Fibroblast of lung (primary cell): ENCODE results near the gene UNCX. TPM values are rescaled to one million over a fixed set of nuclear protein-coding genes. Genes with fewer than 3 reads are reported as not detected.

ENCODE experiments used
- DNase-seq, 2 donors: peaks; one replicate each; pipeline versions ENCODE4 v3.0.0 to v3.0.0-alpha.2; 2010; ENCODE audit warnings: low read depth in 2 of 2
- H2AFZ ChIP-seq: 2 replicates; pipeline ENCODE4 v1.5.1; 2012; ENCODE audit warnings: low read length, control low read depth, inconsistent platforms
- H3K27ac ChIP-seq: 2 replicates; pipeline ENCODE4 v1.5.1; 2011; ENCODE audit warnings: low read length, control low read depth; ENCODE audit not compliant: insufficient read depth
- H3K27me3 ChIP-seq: 2 replicates; pipeline ENCODE4 v1.5.1; 2011; ENCODE audit warnings: mild to moderate bottlenecking, low read length; ENCODE audit not compliant: control insufficient read depth, insufficient read depth
- H3K36me3 ChIP-seq: 2 replicates; pipeline ENCODE4 v1.5.1; 2011; ENCODE audit warnings: low read length; ENCODE audit not compliant: control insufficient read depth, insufficient read depth
- H3K4me1 ChIP-seq: 2 replicates; pipeline ENCODE4 v1.5.1; 2011; ENCODE audit warnings: low read length; ENCODE audit not compliant: control insufficient read depth, insufficient read depth; ENCODE audit errors: extremely low read depth
- H3K4me2 ChIP-seq: 2 replicates; pipeline ENCODE4 v1.5.1; 2011; ENCODE audit warnings: low read length, control low read depth; ENCODE audit not compliant: insufficient read depth; ENCODE audit errors: extremely low read depth
- H3K4me3 ChIP-seq, 4 experiments: fragments of 200-600 bp in 1 of 4; sonication (generic) in 1 of 4; replicated peaks in 1 of 4; 2 replicates each; pipeline ENCODE4 v1.5.1; 2011 to 2016; ENCODE audit warnings: low read length in 4 of 4, low read depth in 3 of 4, mild to moderate bottlenecking in 3 of 4, control low read depth in 2 of 4, inconsistent platforms in 1 of 4, mixed read lengths in 1 of 4; ENCODE audit not compliant: insufficient read depth in 1 of 4; ENCODE audit errors: control extremely low read depth in 1 of 4
- H3K79me2 ChIP-seq: 2 replicates; pipeline ENCODE4 v1.5.1; 2012; ENCODE audit warnings: mild to moderate bottlenecking, low read length, inconsistent platforms; ENCODE audit not compliant: control insufficient read depth, insufficient read depth
- H3K9ac ChIP-seq: 2 replicates; pipeline ENCODE4 v1.5.1; 2011; ENCODE audit warnings: mild to moderate bottlenecking, low read length, control low read depth; ENCODE audit not compliant: insufficient read depth
- H3K9me3 ChIP-seq: 2 replicates; pipeline ENCODE4 v1.5.1; 2012; ENCODE audit warnings: low read depth, low read length; ENCODE audit not compliant: control insufficient read depth, insufficient read depth
- H4K20me1 ChIP-seq: 2 replicates; pipeline ENCODE4 v1.5.1; 2011; ENCODE audit warnings: low read length; ENCODE audit not compliant: control insufficient read depth, insufficient read depth; ENCODE audit errors: extremely low read depth
- CTCF ChIP-seq, 2 donors: IDR thresholded peaks in 1 of 2; conservative IDR thresholded peaks in 1 of 2; 1 replicate in 1 of 2; 2 replicates in 1 of 2; pipeline ENCODE4 v1.5.1; 2011 to 2012; ENCODE audit warnings: low read length in 2 of 2, control low read depth in 1 of 2, inconsistent platforms in 1 of 2, low read depth in 1 of 2, mild to moderate bottlenecking in 1 of 2
- EZH2 ChIP-seq: IDR thresholded peaks from 2 replicates; pipeline ENCODE4 v1.5.1; 2012; ENCODE audit warnings: low read length, control low read depth, mild to moderate bottlenecking; ENCODE audit errors: missing control alignments
- polyA plus RNA-seq, 2 donors: library from polyadenylated mRNA; depleted of rRNA in 1 of 2; stranded (reverse) in 1 of 2; unstranded in 1 of 2; fragments of >200 nt; gene quantifications; 2 replicates each; pipeline ENCODE4 v1.2.1, GENCODE V29; 2011 to 2012; ENCODE audit warnings: missing spikeins in 1 of 2
- total RNA-seq: library from RNA; depleted of rRNA; stranded (reverse); fragments of >200 nt; gene quantifications from 2 replicates; pipeline ENCODE4 v1.2.1, GENCODE V29; 2014

UNCX gene
- total and polyA plus RNA-seq, 2 donors (not counting 1 experiment from before 2014, with no cell fraction given), result not detected

- Histone ChIP-seq H3K4me2 (no peak overlapping the region), H3K9ac (no peak overlapping the region), H3K4me3 (no peak overlapping the region), H3K27ac (no peak overlapping the region), H3K27me3 (no peaks in the 10 kb centered on the region), H3K36me3 (no peaks in the 10 kb centered on the region), H3K79me2 (no peaks in the 10 kb centered on the region), H3K4me1 (no peaks in the 10 kb centered on the region), H4K20me1 (no peaks in the 10 kb centered on the region), H3K9me3 (no peaks in the 10 kb centered on the region), H2AFZ (no peak overlapping the region)
- DNase-seq, result no peak
- TF ChIP-seq EZH2 (no peak), CTCF (conservative IDR thresholded peaks at IDR 0.05 in 1 of 2, IDR thresholded peaks at IDR 0.05 in 1 of 2; ENCODE audit: low read depth in 1 of 2, low read length in 2 of 2) (no peak)
Measured at GRCh38 chr7:1283941-1284742, 51.5 kb downstream of the UNCX start.

GRCh38 chr7:1284743-1285458 is 52.2 kb downstream of the UNCX start:
- TF ChIP-seq CTCF (conservative IDR thresholded peaks at IDR 0.05 in 1 of 2, IDR thresholded peaks at IDR 0.05 in 1 of 2; ENCODE audit: low read depth in 1 of 2, low read length in 2 of 2), result no peak
- TF ChIP-seq EZH2, result no peak
- H3K4me2 ChIP-seq, result no peak overlapping the region
- H3K9me3 ChIP-seq, result no peaks in the 10 kb centered on the region
- H4K20me1 ChIP-seq, result no peaks in the 10 kb centered on the region
- no peak overlapping the region for H3K27ac ChIP-seq
- no peak overlapping the region for H3K9ac ChIP-seq
- H2AFZ ChIP-seq, result no peak overlapping the region
- H3K4me1 ChIP-seq, result no peaks in the 10 kb centered on the region
- H3K27me3 ChIP-seq, result no peaks in the 10 kb centered on the region
- no peaks in the 10 kb centered on the region for H3K79me2 ChIP-seq
- H3K4me3 ChIP-seq, result no peak overlapping the region
- no peak for DNase-seq
- no peaks in the 10 kb centered on the region for H3K36me3 ChIP-seq

GRCh38 chr7:1285556-1286301 is 53.1 kb downstream of the UNCX start:
- Histone ChIP-seq H3K9ac (no peak overlapping the region), H3K4me1 (no peaks in the 10 kb centered on the region), H2AFZ (no peak overlapping the region), H4K20me1 (no peaks in the 10 kb centered on the region), H3K36me3 (no peaks in the 10 kb centered on the region), H3K4me2 (no peak overlapping the region), H3K27ac (no peak overlapping the region), H3K4me3 (no peak overlapping the region), H3K27me3 (peaks cover 4% of the 10 kb centered on the region), H3K9me3 (no peaks in the 10 kb centered on the region), H3K79me2 (no peaks in the 10 kb centered on the region)
- DNase-seq, result no peak
- TF ChIP-seq EZH2 (no peak), CTCF (conservative IDR thresholded peaks at IDR 0.05 in 1 of 2, IDR thresholded peaks at IDR 0.05 in 1 of 2; ENCODE audit: low read depth in 1 of 2, low read length in 2 of 2) (no peak)
